CD4-positive, alpha-beta memory T cell (primary cell): Measurements from ENCODE around the gene CORO2A. TPM values are rescaled to one million over a fixed set of nuclear protein-coding genes. Genes with fewer than 3 reads are reported as not detected.

Experiments
- CTCF ChIA-PET: fragments of 350-600 bp; sonication (Branson Sonifier 250); formaldehyde crosslinking; loops from one replicate; lab custom pipeline; 2021; ENCODE audit warnings: inconsistent platforms; ENCODE audit not compliant: partially characterized antibody; lab: Charles Lee
- POLR2A ChIA-PET: fragments of 350-600 bp; sonication (Branson Sonifier 250); formaldehyde crosslinking; loops from one replicate; lab custom pipeline; 2021; ENCODE audit not compliant: partially characterized antibody; lab: Charles Lee
- DNase-seq, 5 donors: peaks; one replicate each; pipeline versions ENCODE4 v3.0.0 to v3.0.0-alpha.2; 2020 to 2022; ENCODE audit warnings: mixed read lengths in 1 of 5
- H3K27ac ChIP-seq: one replicate; pipeline ENCODE4 v1.7.0; 2013; ENCODE audit warnings: low read depth, low read length
- H3K27me3 ChIP-seq: 2 replicates; pipeline ENCODE4 v1.7.0; 2013; ENCODE audit warnings: mild to moderate bottlenecking, low read length, moderate library complexity; ENCODE audit not compliant: insufficient read depth
- H3K36me3 ChIP-seq: 2 replicates; pipeline ENCODE4 v1.7.0; 2013; ENCODE audit warnings: mild to moderate bottlenecking, low read length, moderate library complexity; ENCODE audit not compliant: insufficient read depth
- H3K4me1 ChIP-seq: 2 replicates; pipeline ENCODE4 v1.7.0; 2013; ENCODE audit warnings: mild to moderate bottlenecking, low read length, moderate library complexity; ENCODE audit not compliant: insufficient read depth
- H3K4me3 ChIP-seq, 2 donors: one replicate each; pipeline ENCODE4 v1.7.0; 2013; ENCODE audit warnings: low read length in 2 of 2, mild to moderate bottlenecking in 1 of 2
- H3K9me3 ChIP-seq, 2 donors: one replicate each; pipeline ENCODE4 v1.7.0; 2013; ENCODE audit warnings: low read length in 2 of 2, control low read depth in 1 of 2; ENCODE audit not compliant: control insufficient read depth in 1 of 2
- H3K27ac Mint-ChIP-seq, 7 donors: one replicate each; pipeline ENCODE4 v1.8.0; 2020 to 2021; ENCODE audit warnings: mixed read lengths in 7 of 7, mild to moderate bottlenecking in 6 of 7, inconsistent platforms in 3 of 7, moderate library complexity in 3 of 7
- H3K27me3 Mint-ChIP-seq, 2 donors: one replicate each; pipeline ENCODE4 v1.8.0; 2020 to 2021; ENCODE audit warnings: mixed read lengths in 2 of 2
- H3K36me3 Mint-ChIP-seq, 2 donors: one replicate each; pipeline ENCODE4 v1.8.0; 2020 to 2021; ENCODE audit warnings: mixed read lengths in 2 of 2, inconsistent platforms in 1 of 2, mild to moderate bottlenecking in 1 of 2
- H3K4me1 Mint-ChIP-seq, 4 donors: one replicate each; pipeline ENCODE4 v1.8.0; 2020 to 2021; ENCODE audit warnings: mixed read lengths in 4 of 4, mild to moderate bottlenecking in 1 of 4
- H3K4me3 Mint-ChIP-seq, 8 donors: one replicate each; pipeline ENCODE4 v1.8.0; 2020 to 2021; ENCODE audit warnings: mixed read lengths in 8 of 8, mild to moderate bottlenecking in 7 of 8, moderate library complexity in 6 of 8, inconsistent platforms in 3 of 8
- H3K9me3 Mint-ChIP-seq, 8 donors: one replicate each; pipeline ENCODE4 v1.8.0; 2020 to 2021; ENCODE audit warnings: mixed read lengths in 8 of 8, mild to moderate bottlenecking in 5 of 8, inconsistent platforms in 3 of 8, moderate library complexity in 1 of 8
- intact Hi-C: fragments of 100-400 bp; cut with micrococcal nuclease; formaldehyde crosslinking; loops from one replicate; pipeline ENCODE4 v1.15.1; 2023
- polyA plus RNA-seq, 2 donors: library from polyadenylated mRNA; unstranded; fragments of 300-500 nt; fragmentation: Illumina TruSeq; gene quantifications; one replicate each; pipeline ENCODE4 v1.2.3, GENCODE V29; 2021
- total RNA-seq, 2 experiments: library from RNA; stranded (reverse); gene quantifications; one replicate each; pipeline ENCODE4 v1.2.3, GENCODE V29; 2021

Gene CORO2A
- total and polyA plus RNA-seq, 4 experiments from 2014 or later: 4.4 to 11.9 (median 8.5) TPM

- Mint-ChIP-seq H3K4me3 (peak overlapping the region; percentile 77 to 87 (median 80)), H3K4me1 (peaks cover 19 to 54% (median 40%) of the 10 kb centered on the region in 4 donors), H3K36me3 (peaks cover 0 to 4% of the 10 kb centered on the region in 2 donors), H3K27me3 (no peaks in the 10 kb centered on the region), H3K9me3 (no peaks in the 10 kb centered on the region), H3K27ac (peak overlapping the region in 5 of 7 donors; percentile 36 to 74 (median 64))
- peak; percentile 31 to 64 (median 35) for DNase-seq
- ChIA-PET POLR2A (interaction anchor here (0.8 to 4.1 kb wide), 16 partner anchors 21 to 270 kb away, joined by 3 to 53 read pairs (median 4); partner anchors contain the start of genes ANP32B, NANS, TBC1D2 and TRIM14), CTCF (interaction anchor here (0.6 to 4.3 kb wide), 13 partner anchors 11 to 269 kb away, joined by 3 to 34 read pairs (median 4); partner anchors contain the start of genes TBC1D2, TRIM14 and TRMO)
- intact Hi-C loops: loop anchor here (1.0 to 5.0 kb wide), 4 partner anchors 63 to 269 kb away; partner anchors contain the start of genes NANS, TBC1D2, TRIM14 and TRMO
- no peaks in the 10 kb centered on the region for H3K27me3 ChIP-seq
- no peaks in the 10 kb centered on the region for H3K36me3 ChIP-seq
- peak overlapping the region; percentile 47 to 66 for H3K4me3 ChIP-seq
- peaks cover 44% of the 10 kb centered on the region for H3K4me1 ChIP-seq
- H3K9me3 ChIP-seq: no peaks in the 10 kb centered on the region
- peak overlapping the region; percentile 38 for H3K27ac ChIP-seq
Measured at GRCh38 chr9:98191671-98192502, 550 bp downstream of the CORO2A start.

DNA sequence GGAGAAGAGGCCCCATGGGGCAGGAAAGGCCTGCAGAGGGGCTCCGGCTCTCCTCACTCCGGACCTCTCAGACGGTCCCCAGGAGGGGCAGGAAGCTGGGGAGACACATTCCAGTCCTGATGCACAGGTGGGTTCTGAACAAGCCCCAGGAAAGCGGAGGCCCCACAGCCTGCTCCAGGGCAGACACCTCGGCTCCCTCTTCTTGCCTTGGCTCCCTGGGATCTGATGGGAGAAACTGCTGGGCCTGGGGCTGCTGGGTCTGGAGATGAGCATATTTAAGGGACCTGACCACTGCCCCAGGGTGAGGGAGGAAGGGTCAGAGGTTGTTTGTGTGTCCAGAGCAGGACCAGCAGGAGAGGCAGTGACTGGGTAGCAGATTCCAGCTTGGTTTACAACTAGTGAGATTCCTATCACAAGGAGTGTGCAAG lies 1.2 kb downstream of the CORO2A start:
- Histone ChIP-seq H3K9me3 (no peaks in the 10 kb centered on the region), H3K27ac (peak overlapping the region; percentile 38), H3K27me3 (no peaks in the 10 kb centered on the region), H3K36me3 (no peaks in the 10 kb centered on the region), H3K4me1 (peaks cover 44% of the 10 kb centered on the region), H3K4me3 (peak overlapping the region; percentile 47 to 66)
- POLR2A ChIA-PET: interaction anchor here (1.2 to 4.1 kb wide), 10 partner anchors 65 to 269 kb away, joined by 3 to 53 read pairs (median 8); partner anchors contain the start of genes NANS, TBC1D2, TRIM14 and TRMO
- intact Hi-C loops: loop anchor here (5.0 kb wide), 1 partner anchor 134 kb away; the partner anchor contains the start of gene NANS
- no peak for DNase-seq
- Mint-ChIP-seq H3K27me3 (no peaks in the 10 kb centered on the region), H3K4me1 (peaks cover 20 to 54% (median 41%) of the 10 kb centered on the region in 4 donors), H3K36me3 (peaks cover 0 to 4% of the 10 kb centered on the region in 2 donors), H3K4me3 (peak overlapping the region; percentile 77 to 87 (median 80)), H3K9me3 (no peaks in the 10 kb centered on the region), H3K27ac (peak overlapping the region in 6 of 7 donors; percentile 36 to 66 (median 62))
- CTCF ChIA-PET: interaction anchor here (0.9 to 4.3 kb wide), 9 partner anchors 10 to 117 kb away, joined by 3 to 34 read pairs (median 4); partner anchors contain the start of gene TRIM14

DNA sequence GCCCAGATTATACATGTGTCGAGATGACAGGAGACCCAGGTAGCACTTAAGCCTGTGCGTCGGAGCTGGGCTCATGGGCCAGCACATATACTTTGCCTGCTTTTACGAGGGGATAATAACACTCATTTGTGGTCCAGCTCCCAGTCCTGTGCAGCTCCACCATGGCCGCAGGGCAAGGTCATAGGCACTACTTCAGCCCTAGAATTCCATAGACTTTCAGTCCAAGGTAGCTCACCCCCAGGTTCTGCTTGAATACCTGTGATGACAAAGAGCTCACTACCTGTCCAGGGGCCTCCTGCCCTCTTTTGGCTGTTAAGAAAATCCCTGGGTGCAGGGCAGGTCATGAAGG lies 1.7 kb downstream of the CORO2A start:
- Mint-ChIP-seq H3K4me1 (peaks cover 21 to 56% (median 42%) of the 10 kb centered on the region in 4 donors), H3K36me3 (peaks cover 0 to 4% of the 10 kb centered on the region in 2 donors), H3K4me3 (peak overlapping the region; percentile 48 to 87 (median 80)), H3K9me3 (no peaks in the 10 kb centered on the region), H3K27ac (peak overlapping the region in 6 of 7 donors; percentile 42 to 68 (median 60)), H3K27me3 (no peaks in the 10 kb centered on the region)
- Histone ChIP-seq H3K27me3 (no peaks in the 10 kb centered on the region), H3K36me3 (no peaks in the 10 kb centered on the region), H3K9me3 (no peaks in the 10 kb centered on the region), H3K4me1 (peaks cover 44% of the 10 kb centered on the region), H3K27ac (no peak overlapping the region), H3K4me3 (no peak overlapping the region)
- DNase-seq: no peak
- ChIA-PET POLR2A (interaction anchor here (0.6 to 4.1 kb wide), 6 partner anchors 70 to 133 kb away, joined by 3 to 31 read pairs (median 8); partner anchors contain the start of gene TRIM14), CTCF (interaction anchor here (0.9 to 4.3 kb wide), 4 partner anchors 19 to 116 kb away, joined by 3 to 34 read pairs (median 12); partner anchors contain the start of gene TRIM14)
- intact Hi-C loops: loop anchor here (5.0 kb wide), 1 partner anchor 133 kb away; the partner anchor contains the start of gene NANS

DNA sequence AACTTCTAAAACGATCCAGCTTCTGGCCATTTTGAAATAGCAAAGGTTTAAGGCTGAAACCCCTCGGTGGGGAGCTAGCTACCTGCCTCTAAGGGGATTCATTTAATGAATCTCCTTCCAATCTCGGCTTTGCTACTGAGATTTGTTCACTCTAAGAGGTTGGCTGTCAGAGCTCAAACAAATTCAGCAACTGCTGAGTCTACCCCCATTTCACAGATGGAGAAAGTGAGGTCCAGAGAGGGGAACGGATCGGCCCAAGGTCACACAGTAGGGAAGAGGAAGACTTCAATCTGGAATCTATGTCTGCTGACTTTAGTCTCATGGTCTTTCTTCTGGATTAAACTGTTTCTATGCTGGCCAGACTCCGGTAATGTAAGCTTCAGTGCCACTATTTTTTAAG lies 3.0 kb downstream of the CORO2A start:
- H3K9me3 Mint-ChIP-seq: no peaks in the 10 kb centered on the region
- peaks cover 0 to 8% of the 10 kb centered on the region in 2 donors for H3K36me3 Mint-ChIP-seq
- DNase-seq: no peak
- POLR2A ChIA-PET: interaction anchor here (2.4 kb wide), 1 partner anchor 66 kb away, joined by 8 read pairs; the partner anchor contains the start of gene TBC1D2
- no peak overlapping the region for H3K27ac ChIP-seq
- H3K27me3 ChIP-seq: no peaks in the 10 kb centered on the region
- H3K27ac Mint-ChIP-seq: peak overlapping the region; percentile 29 to 81 (median 58)
- no peaks in the 10 kb centered on the region for H3K27me3 Mint-ChIP-seq
- no peaks in the 10 kb centered on the region for H3K36me3 ChIP-seq
- CTCF ChIA-PET: interaction anchor here (0.8 to 2.4 kb wide), 3 partner anchors 16 to 132 kb away, joined by 3 to 8 read pairs (median 6); partner anchors contain the start of gene TRIM14
- no peaks in the 10 kb centered on the region for H3K9me3 ChIP-seq
- peak overlapping the region in 3 of 8 donors; percentile 49 to 64 (median 56) for H3K4me3 Mint-ChIP-seq
- H3K4me1 ChIP-seq: peaks cover 51% of the 10 kb centered on the region
- H3K4me1 Mint-ChIP-seq: peaks cover 24 to 68% (median 51%) of the 10 kb centered on the region in 4 donors
- no peak overlapping the region for H3K4me3 ChIP-seq
- intact Hi-C loops: no loop called here

DNA sequence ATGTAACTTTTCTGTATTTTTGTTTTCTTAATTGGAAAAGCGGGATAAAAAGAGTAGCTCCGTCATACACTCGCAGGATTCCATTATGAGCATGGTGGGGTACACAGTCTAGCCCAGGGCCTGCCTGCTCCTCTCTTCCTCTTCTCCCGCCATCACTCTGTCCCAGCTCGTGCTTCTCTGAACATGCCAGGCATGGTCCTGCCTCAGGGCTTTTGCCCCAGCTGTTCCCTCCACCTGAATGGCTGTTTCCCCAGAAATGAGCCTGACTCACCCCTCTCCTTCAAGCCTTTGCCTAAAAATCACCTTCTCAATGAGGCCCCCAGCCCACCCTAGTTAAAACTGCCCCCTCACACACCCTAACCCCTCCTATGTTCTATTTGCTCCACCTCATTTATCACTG lies 4.5 kb downstream of the CORO2A start:
- Mint-ChIP-seq H3K27ac (peak overlapping the region in 1 of 7 donors; percentile 63), H3K4me3 (peak overlapping the region in 1 of 8 donors; percentile 41), H3K4me1 (peaks cover 22 to 65% (median 45%) of the 10 kb centered on the region in 4 donors), H3K27me3 (no peaks in the 10 kb centered on the region), H3K36me3 (peaks cover 0 to 4% of the 10 kb centered on the region in 2 donors), H3K9me3 (no peaks in the 10 kb centered on the region)
- no peaks in the 10 kb centered on the region for H3K9me3 ChIP-seq
- intact Hi-C loops: no loop called here
- CTCF ChIA-PET: interaction anchor here (0.8 to 2.4 kb wide), 4 partner anchors 16 to 76 kb away, joined by 3 to 8 read pairs (median 4); partner anchors contain the start of gene TRIM14
- H3K4me3 ChIP-seq: no peak overlapping the region
- no peak overlapping the region for H3K27ac ChIP-seq
- no peaks in the 10 kb centered on the region for H3K27me3 ChIP-seq
- H3K36me3 ChIP-seq: no peaks in the 10 kb centered on the region
- DNase-seq: no peak
- H3K4me1 ChIP-seq: peaks cover 42% of the 10 kb centered on the region
- POLR2A ChIA-PET: interaction anchor here (0.8 to 2.4 kb wide), 2 partner anchors 18 to 68 kb away, joined by 3 to 8 read pairs; partner anchors contain the start of gene TBC1D2

DNA sequence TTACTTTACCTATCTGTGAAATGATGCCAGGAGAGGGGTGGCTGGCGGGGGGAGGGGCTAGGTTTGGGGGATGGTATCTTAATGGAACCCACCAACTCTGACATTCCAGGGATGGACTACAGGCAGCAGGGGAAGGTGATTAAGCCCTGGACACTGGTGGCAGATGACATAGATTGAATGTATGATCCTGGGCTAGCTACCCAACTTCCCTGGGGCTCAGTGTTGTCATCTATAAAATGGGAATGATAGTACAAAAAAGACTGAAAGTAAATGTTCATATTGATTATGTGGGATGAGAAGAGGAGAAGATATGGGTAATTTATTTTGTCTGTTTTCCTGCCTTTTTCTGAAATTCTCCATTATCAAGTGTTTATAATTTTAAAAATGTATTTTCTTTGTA lies 6.2 kb downstream of the CORO2A start:
- POLR2A ChIA-PET: no interaction called here
- H3K27ac Mint-ChIP-seq: no peak overlapping the region
- no peak for DNase-seq
- Histone ChIP-seq H3K36me3 (no peaks in the 10 kb centered on the region), H3K4me3 (no peak overlapping the region), H3K9me3 (no peaks in the 10 kb centered on the region), H3K27ac (no peak overlapping the region), H3K27me3 (no peaks in the 10 kb centered on the region), H3K4me1 (peaks cover 35% of the 10 kb centered on the region)
- no peak overlapping the region for H3K4me3 Mint-ChIP-seq
- CTCF ChIA-PET: interaction anchor here (1.4 kb wide), 1 partner anchor 19 kb away, joined by 3 read pairs; no protein-coding TSS in a partner anchor
- no peaks in the 10 kb centered on the region for H3K9me3 Mint-ChIP-seq
- peaks cover 4 to 7% of the 10 kb centered on the region in 2 donors for H3K36me3 Mint-ChIP-seq
- peaks cover 27 to 74% (median 51%) of the 10 kb centered on the region in 4 donors for H3K4me1 Mint-ChIP-seq
- intact Hi-C loops: no loop called here
- H3K27me3 Mint-ChIP-seq: no peaks in the 10 kb centered on the region
